Measurements from ENCODE around the gene ZNHIT1.

DNA sequence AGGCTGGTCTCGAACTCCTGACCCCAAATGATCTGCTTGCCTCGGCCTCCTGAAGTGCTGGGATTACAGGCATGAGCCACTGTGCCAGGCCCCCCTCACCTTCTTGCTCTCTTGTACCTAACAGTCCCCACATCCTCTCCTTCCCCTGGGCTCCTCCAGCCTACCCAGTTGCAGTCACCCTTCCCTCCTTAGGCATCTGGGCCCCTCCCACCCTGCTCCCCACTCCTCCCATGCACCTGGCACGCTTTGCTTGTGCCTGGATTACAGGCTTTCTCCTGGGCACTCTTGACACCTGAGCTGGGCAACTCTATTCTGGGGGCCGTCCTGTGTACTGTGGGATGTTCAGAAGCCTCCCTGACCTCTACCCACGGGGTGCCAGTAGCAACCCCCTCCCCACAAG is 16.7 kb downstream of the ZNHIT1 start:
- TF ChIP-seq CTCF (IDR thresholded peaks at IDR 0.05): no peak
- no peak for TF ChIP-seq EZH2 (IDR thresholded peaks at IDR 0.05)
- TF ChIP-seq EZH2phosphoT487 (IDR thresholded peaks at IDR 0.05): no peak
